ENCODE results near the gene RNFT2. TPM values are rescaled to one million over a fixed set of nuclear protein-coding genes. Genes with fewer than 3 reads are reported as not detected.
A peak's percentile ranks its signal among the peaks of the same experiment; 100 is the strongest.

Gene RNFT2
- polyA plus RNA-seq, 1 donor (not counting 4 experiments of a cell fraction or from before 2014, with no cell fraction given): 0.96 TPM

- Histone ChIP-seq H3K79me2 (ENCODE audit: control insufficient read depth, insufficient read depth, low read length) (no peaks in the 10 kb centered on the region), H3K4me1 (ENCODE audit: control insufficient read depth, extremely low read depth, insufficient read depth, low read length) (peaks cover 11% of the 10 kb centered on the region), H3K4me3 (ENCODE audit: control insufficient read depth in 2 of 3, extremely low read depth in 1 of 3, insufficient read depth in 2 of 3, low read depth in 1 of 3, low read length in 3 of 3) (peak overlapping the region; percentile 15 to 51 (median 43)), H3K9me3 (ENCODE audit: control insufficient read depth, low read depth, low read length) (no peaks in the 10 kb centered on the region), H3K4me2 (ENCODE audit: control insufficient read depth, extremely low read depth, insufficient read depth, low read depth, low read length) (peak overlapping the region; percentile 86), H3K27me3 (ENCODE audit: control insufficient read depth, extremely low read depth, insufficient read depth, low read length) (peaks cover 49% of the 10 kb centered on the region), H4K20me1 (ENCODE audit: control insufficient read depth, extremely low read depth, insufficient read depth, low read length) (no peaks in the 10 kb centered on the region), H2AFZ (ENCODE audit: control insufficient read depth, low read length) (no peak overlapping the region), H3K27ac (ENCODE audit: control insufficient read depth, insufficient read depth, low read length) (no peak overlapping the region), H3K9me1 (ENCODE audit: control insufficient read depth, extremely low read depth, insufficient read depth, low read length) (no peaks in the 10 kb centered on the region), H3K9ac (ENCODE audit: control insufficient read depth, extremely low read depth, insufficient read depth, low read length) (no peak overlapping the region), H3K36me3 (ENCODE audit: control insufficient read depth in 2 of 2, extremely low read depth in 1 of 2, insufficient read depth in 2 of 2, low read length in 2 of 2) (no peaks in the 10 kb centered on the region)
- DNase-seq (ENCODE audit: low read depth, low spot score) (no peak), FAIRE-seq (no peak)
- dilution Hi-C loops (cut with MboI; ENCODE audit: extremely low pct_ligation_motif_present, low sequenced_read_pairs): no loop called here
- peak; percentile 72 for TF ChIP-seq EZH2 (IDR thresholded peaks at IDR 0.05; ENCODE audit: low read length)
- no peak for TF ChIP-seq CTCF (optimal IDR thresholded peaks at IDR 0.05 in 1 of 3, IDR thresholded peaks at IDR 0.05 in 1 of 3, conservative IDR thresholded peaks at IDR 0.05 in 1 of 3; ENCODE audit: extremely low read depth in 1 of 3, insufficient read depth in 2 of 3, low read length in 3 of 3)
Measured at GRCh38 chr12:116880213-116880816, 142.2 kb downstream of the RNFT2 start.

GRCh38 chr12:116880817-116881324, 142.8 kb downstream of the RNFT2 start:
- no peak for FAIRE-seq
- H3K4me3 ChIP-seq (ENCODE audit: control insufficient read depth in 2 of 3, extremely low read depth in 1 of 3, insufficient read depth in 2 of 3, low read depth in 1 of 3, low read length in 3 of 3): peak overlapping the region; percentile 15 to 51 (median 43)
- H3K9ac ChIP-seq (ENCODE audit: control insufficient read depth, extremely low read depth, insufficient read depth, low read length): no peak overlapping the region
- no peak overlapping the region for H2AFZ ChIP-seq (ENCODE audit: control insufficient read depth, low read length)
- TF ChIP-seq EZH2 (IDR thresholded peaks at IDR 0.05; ENCODE audit: low read length): no peak
- TF ChIP-seq CTCF (optimal IDR thresholded peaks at IDR 0.05 in 1 of 3, IDR thresholded peaks at IDR 0.05 in 1 of 3, conservative IDR thresholded peaks at IDR 0.05 in 1 of 3; ENCODE audit: extremely low read depth in 1 of 3, insufficient read depth in 2 of 3, low read length in 3 of 3): peak in 1 of 3 experiments; percentile 42
- no peaks in the 10 kb centered on the region for H4K20me1 ChIP-seq (ENCODE audit: control insufficient read depth, extremely low read depth, insufficient read depth, low read length)
- H3K27ac ChIP-seq (ENCODE audit: control insufficient read depth, insufficient read depth, low read length): no peak overlapping the region
- no peaks in the 10 kb centered on the region for H3K9me1 ChIP-seq (ENCODE audit: control insufficient read depth, extremely low read depth, insufficient read depth, low read length)
- H3K27me3 ChIP-seq (ENCODE audit: control insufficient read depth, extremely low read depth, insufficient read depth, low read length): peaks cover 49% of the 10 kb centered on the region
- peaks cover 11% of the 10 kb centered on the region for H3K4me1 ChIP-seq (ENCODE audit: control insufficient read depth, extremely low read depth, insufficient read depth, low read length)
- dilution Hi-C loops (cut with MboI; ENCODE audit: extremely low pct_ligation_motif_present, low sequenced_read_pairs): no loop called here
- peak overlapping the region; percentile 86 for H3K4me2 ChIP-seq (ENCODE audit: control insufficient read depth, extremely low read depth, insufficient read depth, low read depth, low read length)
- H3K36me3 ChIP-seq (ENCODE audit: control insufficient read depth in 2 of 2, extremely low read depth in 1 of 2, insufficient read depth in 2 of 2, low read length in 2 of 2): no peaks in the 10 kb centered on the region
- DNase-seq (ENCODE audit: low read depth, low spot score): no peak
- H3K79me2 ChIP-seq (ENCODE audit: control insufficient read depth, insufficient read depth, low read length): no peaks in the 10 kb centered on the region
- no peaks in the 10 kb centered on the region for H3K9me3 ChIP-seq (ENCODE audit: control insufficient read depth, low read depth, low read length)

Data from keratinocyte (primary cell).